Stimulated activated CD8-positive, alpha-beta memory T cell treated with anti-CD3 and anti-CD28 coated beads, Interleukin-12 subunit alpha, Interleukin-12 subunit beta, amount 100 ng/mL, for 1 hour (primary cell): ENCODE data around the gene FOXA3.

Experiments used
- DNase-seq: peaks from one replicate; pipeline ENCODE4 v3.0.0-alpha.2; 2020; ENCODE audit warnings: low read depth

FOXA3 gene

DNA sequence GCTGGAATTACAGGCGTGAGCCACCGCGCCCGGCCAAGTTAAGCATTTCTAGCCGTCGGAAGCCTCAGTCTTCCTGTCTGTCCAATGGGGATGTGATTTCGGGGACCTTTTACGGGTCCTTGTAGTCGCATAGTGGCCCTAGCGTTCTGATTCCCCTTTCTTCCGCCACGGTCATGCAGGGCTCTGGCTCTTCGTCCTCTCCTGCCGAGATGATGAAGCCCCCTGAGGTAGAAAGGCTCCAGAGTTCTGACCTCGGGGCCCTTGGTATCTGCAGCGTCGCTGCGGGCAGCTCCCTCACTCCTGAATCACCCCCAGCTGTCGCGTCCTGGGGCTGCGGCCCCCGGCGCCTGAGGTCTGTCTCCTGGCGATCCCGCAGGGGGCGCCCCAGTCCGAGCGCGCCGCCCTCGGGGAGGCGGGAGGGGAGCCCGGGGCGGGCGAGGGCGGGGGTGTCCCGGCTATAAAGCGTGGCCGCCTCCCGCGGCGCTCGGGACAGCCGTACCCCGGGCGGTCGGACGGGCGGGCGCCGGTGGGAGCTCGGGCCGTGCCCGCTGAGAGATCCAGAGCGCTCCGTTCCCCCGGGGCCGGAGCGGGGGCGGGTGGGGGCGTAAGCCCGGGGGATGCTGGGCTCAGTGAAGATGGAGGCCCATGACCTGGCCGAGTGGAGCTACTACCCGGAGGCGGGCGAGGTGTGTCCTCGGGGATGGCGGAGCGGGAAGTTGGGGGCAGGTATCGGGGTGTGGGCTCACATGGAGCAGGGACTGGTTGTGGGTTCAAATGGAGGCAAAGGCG, at the start of gene FOXA3:
Gene FOXA3, plus strand, starts transcription at position 487 of the 789 bp plus-strand sequence. Its CDS starts 131 bp downstream, at position 618.
- no peak for DNase-seq

DNA sequence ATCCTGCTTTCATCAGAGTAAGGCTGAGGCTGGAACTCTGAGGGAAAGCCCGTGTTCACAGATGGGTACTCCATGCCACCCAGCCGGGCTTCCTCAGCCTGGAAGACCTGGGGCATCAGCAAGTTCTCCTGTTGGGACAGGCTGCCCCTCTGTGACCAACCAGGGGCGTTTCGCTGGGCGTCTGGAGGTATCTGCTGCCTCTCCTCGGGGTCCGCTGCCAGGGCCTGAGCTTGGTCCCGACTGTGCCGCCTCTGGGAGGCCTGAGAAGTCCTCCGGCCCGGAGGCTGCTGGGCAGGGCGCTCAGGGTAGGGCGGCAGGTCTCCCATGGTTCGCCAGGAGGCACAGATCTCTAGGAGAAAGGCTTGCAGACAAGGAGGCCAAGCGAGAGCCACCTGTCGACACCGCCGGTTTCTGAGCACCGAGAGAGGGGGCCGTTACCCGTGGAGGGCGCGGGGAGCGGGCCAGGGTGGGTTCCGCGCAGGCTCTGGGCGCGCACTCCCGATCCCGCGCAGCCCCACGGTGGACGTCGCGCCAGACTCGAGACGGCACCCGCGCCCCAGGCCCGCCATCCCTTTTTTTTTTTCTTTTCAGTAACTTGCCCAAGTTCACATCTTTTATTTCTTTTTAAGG, 49.2 kb upstream of the FOXA3 start, which contains the start of gene RSPH6A:
Gene RSPH6A, minus strand, starts transcription at position 458 of the 630 bp plus-strand sequence. Its CDS starts 132 bp downstream, at position 326.
- DNase-seq: no peak

DNA sequence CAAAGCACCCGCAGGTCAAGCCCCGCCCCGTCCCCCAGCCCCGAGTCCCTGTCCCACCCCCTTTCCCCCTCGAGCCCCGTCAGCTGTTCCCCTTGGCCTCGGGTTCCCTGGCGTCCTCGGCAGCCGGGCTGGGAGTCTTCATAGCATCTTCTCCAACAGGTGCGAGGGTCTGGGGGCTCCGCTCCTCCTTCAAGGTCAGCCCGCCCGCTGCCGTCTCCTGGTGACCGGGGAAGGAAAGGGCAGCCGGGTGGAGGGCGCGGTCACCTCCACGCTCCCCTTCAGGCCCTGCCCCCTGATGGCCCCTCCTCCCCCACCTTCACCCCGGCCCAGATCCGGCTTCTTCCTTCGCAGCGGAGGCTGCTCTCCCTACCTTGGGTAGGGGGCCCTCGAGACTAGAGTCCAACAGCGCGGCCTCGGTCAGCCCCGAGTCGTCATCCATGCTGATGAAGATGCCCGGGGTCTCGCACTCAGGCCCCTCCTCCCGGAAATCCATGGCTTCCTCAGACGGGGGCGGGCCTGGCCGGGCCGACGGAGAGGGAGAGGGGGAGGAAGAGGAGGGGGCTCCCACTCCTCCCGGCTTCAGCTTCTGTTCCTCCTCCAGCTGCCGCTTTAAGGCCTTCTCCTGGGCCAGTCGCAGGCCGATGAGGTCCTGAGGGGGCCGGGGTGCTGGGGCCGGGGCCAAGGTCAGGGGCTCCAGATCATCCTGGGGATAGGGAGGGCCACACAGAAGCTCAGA, 48.5 kb upstream of the FOXA3 start:
- DNase-seq: no peak

DNA sequence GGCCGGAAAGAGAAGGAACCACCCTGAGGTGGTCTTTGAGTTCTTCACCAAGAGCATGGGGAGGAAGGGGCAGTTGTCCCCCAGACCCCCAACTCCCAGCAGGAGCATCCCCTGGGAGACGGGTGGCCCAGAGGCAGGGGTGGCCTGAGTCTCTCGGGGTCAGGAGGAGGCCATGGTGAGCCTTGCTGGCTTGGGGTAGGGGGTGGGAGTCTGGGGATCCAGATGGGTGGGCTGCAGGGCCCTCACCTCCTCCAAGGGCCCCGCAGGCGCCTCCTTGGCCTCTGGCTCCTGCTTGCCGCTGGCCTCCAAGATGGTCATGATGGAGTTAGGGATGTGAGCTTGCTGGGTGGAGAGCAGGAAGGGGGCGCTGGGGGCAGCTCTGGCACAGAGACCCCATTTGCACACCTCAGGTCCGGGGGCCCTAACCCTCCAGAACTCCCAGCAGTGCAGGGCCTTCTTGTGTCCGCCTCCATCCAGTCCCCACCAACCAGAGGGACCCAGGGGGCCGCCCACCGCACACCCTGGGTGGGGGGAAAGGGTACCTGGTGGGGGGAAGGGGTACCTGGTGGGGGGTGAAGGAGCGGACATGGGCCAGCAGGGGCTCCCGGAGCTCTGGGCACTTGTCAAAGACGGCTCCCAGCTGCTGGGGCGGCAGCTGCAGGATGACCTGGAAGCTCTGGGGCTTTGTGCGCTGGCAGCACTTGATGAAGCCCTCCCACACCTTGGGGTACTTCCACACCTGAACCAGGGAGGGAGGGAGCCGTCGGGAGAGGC, 47.7 kb upstream of the FOXA3 start:
- DNase-seq: no peak

DNA sequence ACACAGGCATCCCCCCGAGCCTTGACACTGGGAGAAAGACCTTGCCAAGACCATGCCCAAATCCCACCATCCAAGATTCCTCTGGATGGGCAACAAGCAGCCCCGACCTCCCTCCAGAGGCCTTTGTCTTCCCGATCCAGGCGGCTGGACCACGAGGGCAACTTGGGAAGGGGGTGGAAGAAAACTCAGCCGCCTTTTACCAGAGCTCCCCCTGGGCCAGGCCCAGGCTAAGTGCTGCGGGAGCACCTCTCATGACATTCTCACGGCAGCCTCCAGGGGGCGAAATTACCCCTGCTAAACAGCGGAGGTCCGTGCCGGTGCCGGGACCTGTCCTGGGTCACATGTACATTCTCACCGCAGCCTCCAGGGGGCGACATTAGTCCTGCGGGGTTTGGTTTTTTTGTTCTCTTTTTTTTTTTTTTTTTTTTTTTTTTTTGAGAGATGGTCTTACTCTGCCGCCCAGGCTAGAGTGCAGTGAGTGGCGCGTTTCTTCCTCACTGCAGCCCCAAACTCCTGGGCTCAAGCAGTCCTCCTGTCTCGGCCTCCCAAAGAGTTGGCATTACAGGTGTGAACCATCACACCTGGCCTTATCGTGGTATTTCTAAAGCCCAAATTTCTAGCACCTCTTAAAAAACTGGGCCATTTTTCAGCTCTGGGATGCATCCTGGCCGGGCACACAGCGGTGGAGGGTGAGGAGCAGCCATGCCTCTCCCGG, 47.0 kb upstream of the FOXA3 start:
- peak; percentile 93 for DNase-seq

DNA sequence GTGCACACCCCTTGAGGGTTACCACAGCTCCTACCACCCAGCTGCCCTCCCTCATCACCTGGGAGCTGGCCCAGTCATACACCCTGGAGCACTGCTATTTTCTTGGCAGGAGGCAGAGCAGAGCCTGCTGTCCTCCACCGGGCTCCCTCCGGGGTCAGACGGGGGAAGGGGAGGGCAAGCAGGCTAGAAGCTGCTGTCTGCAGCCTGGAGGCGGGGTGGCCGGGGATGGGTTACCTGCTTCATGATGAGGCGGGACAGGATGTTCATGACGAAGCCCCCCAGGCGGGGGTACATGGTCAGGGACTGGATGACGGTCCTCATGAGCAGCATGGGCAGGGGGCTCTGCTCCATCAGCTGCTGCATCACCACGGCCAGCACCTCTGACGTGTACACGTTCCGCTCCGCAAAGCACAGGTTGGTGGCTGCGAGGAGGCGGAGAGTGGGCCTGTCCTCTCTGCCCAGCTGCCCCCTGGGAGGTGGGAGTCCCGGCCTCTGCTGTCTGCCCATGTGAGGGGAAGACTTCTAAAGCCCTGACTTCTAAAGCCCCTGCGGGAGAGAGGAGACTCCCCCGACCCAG, 46.3 kb upstream of the FOXA3 start:
- no peak for DNase-seq

DNA sequence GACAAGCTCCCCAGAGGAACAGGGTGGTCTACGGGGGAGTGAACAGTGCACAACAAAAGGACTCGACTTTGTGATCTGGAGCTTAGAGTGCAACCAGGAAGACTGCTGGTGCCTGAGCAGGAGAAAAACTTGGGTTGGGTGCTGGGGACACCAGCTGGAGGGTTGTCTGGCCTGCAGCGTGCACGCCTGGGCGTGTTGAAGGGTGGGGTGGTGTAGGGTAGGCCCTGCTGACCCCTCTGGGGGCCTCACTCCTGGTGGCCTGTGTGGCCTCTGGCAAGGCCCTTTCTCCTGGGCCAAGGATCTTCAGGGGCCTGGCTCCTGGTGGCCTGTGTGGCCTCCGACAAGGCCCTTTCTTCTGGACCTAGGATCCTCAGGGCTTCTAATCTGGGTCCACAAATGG, 44.4 kb upstream of the FOXA3 start:
- DNase-seq: no peak

DNA sequence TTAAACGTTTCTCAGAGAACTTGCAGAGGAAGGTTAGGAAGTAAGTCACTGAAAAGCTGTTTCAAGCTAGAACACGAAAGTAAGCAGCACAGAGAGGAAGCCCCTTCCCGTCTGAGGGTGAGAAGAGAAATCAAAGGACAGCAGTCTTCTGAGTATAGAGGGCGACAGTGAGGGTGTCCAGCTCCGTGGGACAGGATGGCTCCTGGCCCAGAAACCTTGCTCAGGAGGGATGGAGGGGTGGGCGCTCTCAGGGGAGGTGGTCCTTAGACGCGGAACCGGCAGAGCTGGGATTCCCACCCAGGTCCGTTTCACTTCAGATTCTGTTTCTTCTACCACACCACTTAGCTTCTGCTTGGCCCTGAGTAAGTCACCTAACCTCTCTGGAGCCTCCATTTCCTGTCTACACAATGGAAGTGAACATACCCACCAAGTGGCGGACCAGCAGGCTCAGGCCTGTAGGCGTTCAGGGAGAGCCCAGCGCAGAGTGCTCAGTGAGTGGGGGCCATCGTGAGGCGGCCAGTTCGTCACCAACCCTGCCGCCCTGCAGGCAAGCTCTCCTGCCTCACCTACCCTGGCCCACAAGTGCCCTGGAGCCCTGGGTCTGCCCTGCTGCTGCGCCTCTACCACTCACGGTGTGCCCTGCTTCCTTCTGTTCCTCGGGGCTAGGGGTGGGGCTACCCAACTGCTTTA, 43.6 kb upstream of the FOXA3 start:
- no peak for DNase-seq

DNA sequence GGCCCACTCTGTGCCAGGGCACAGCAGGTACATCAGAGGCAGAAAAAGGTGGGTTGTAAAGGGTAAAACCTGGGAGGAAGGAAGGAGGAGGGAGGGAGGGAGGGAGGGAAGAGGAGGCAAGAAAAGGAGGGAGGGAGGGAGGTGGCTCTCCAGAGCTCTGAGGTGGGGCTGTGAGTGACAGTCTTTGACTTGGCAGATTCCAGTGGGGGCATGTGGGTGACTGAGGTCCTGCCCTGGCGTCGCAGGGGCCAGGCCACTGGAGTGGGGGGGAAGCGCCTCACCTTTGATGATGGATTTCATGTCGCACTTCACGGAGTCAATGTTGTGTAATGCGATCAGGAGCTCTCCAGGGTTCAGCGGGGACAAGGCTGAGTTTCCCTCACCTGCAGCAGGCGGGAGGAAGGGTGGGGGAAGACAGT, 43.0 kb upstream of the FOXA3 start:
- no peak for DNase-seq

DNA sequence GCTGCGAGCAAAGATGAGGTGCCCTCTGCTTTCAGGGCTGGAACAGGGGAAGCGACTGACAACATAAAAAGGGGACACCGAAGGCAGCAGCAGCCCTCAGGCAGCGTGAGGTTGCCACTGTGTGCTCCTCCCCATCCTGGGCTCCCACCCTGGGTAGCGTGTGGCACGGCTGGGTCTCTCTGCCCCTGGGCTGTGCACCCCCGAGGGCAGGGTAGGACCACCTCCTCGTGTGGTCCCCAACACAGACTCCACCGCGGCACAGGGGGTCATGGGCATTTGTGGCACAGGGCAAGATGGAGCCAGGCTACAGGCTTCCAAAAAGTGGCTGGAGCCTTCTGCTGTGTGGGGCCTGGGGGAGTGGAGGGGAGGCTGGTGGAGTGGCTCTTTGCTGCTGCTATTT, 42.6 kb upstream of the FOXA3 start:
- DNase-seq: no peak

DNA sequence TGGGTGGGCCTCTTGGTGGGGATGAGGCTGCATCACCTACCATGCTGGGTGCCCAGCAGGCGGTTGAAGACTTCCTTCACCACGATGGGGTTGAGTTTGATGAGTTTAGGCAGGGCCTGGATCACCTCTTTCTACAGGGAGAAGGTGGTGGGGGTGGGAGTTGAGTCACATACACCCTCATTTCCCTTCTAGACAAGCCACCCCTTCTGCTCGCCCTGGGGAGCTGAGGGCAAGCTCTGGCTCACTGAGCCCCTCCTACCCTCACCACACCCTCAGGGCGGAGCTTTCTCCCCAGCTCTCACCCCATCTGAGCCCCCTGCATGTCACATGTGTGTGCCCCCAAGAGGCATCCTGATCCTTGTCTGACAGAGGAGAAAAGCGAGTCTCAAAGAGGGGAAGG, 41.4 kb upstream of the FOXA3 start:
- no peak for DNase-seq

DNA sequence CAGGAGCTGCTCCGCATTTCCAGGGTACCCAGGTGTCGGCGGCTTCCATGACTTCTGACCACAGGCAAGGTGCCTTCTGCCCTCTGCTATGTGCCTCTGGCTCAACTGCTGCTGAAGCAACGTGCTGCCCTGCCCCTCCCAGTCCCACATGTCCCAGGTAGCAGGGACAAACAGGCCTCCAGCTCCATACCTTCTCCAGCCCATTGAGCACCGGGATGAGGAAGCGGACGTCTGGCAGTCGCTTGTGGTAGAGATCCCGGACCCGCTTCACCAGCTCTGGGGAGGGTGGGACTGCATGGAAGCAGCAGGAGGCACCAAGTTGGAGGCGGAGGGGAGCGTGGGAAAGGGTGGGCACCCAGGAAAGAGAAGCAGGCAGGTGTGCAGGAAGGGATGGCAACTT, 40.9 kb upstream of the FOXA3 start:
- no peak for DNase-seq

DNA sequence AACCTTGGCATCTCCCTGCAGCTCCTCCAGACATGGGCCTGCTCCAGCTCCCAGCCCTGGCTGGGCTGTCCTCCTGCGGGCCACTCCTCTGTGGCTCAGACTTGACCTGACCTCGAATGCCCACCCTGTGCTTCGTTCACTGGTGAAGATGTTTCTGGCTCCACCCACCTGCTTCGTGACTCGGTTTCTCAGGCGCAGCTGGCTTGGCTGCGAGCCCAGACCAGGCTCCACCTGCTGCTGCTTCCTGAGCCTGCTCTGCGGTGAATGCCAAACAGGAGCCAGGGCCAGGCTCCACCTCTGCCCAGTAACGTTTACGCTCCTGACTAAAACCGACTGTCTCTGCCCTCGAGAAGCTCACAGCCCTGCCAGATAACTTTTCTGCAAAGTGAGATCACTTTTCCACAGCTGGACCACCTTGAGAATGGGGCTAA, 40.1 kb upstream of the FOXA3 start:
- DNase-seq: no peak

DNA sequence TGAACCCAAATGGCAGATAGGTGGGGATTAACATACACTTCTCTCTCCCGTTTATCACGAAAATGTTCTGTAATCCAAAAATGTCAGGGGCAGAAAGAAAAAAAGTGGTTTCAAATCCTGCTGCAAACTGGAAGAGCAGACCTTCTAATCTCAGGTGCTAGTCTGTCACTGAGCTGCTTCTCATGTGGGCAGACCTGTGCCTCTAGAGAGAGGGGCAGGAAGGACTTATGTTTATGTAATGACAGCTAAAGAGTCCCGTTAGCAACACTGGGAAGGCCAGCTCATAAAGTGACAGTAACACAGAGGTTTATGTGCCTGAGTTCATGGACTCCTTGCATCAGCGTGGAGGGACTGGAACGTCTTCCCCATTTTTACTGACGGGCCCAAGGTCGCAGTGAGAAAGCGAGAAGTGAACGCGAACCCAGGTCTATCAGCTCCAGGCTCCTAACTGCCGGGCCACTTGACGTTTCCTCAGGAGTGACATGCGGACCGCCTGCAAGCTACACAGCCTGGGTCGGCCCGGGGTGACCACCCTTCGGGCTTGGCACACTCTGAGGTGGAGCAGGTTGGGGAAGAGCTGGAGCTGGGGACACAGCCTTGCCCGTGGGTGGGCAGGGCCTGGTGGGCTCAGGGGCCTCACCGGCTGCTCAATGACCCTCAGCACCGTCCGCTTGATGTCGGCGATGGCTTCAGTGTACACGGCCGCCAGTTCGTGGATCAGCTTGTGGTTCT, 39.4 kb upstream of the FOXA3 start:
- no peak for DNase-seq

DNA sequence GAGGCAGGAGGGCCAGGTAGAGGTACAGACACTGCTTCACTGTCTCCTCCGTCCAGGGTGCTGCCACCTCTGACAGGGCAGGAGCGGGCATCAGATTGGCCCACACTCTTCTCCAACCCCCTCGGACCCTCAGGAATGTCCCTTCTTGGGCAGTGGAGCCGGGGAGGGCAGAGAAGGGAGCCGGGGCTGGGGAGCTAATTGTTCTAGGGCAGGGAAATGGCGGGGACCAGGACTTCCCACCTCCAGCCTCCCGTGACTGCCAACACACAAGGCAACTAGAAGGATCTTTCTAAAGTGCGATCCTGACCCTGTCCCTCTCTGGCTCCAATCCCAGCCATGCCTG, 38.9 kb upstream of the FOXA3 start:
- DNase-seq: no peak

DNA sequence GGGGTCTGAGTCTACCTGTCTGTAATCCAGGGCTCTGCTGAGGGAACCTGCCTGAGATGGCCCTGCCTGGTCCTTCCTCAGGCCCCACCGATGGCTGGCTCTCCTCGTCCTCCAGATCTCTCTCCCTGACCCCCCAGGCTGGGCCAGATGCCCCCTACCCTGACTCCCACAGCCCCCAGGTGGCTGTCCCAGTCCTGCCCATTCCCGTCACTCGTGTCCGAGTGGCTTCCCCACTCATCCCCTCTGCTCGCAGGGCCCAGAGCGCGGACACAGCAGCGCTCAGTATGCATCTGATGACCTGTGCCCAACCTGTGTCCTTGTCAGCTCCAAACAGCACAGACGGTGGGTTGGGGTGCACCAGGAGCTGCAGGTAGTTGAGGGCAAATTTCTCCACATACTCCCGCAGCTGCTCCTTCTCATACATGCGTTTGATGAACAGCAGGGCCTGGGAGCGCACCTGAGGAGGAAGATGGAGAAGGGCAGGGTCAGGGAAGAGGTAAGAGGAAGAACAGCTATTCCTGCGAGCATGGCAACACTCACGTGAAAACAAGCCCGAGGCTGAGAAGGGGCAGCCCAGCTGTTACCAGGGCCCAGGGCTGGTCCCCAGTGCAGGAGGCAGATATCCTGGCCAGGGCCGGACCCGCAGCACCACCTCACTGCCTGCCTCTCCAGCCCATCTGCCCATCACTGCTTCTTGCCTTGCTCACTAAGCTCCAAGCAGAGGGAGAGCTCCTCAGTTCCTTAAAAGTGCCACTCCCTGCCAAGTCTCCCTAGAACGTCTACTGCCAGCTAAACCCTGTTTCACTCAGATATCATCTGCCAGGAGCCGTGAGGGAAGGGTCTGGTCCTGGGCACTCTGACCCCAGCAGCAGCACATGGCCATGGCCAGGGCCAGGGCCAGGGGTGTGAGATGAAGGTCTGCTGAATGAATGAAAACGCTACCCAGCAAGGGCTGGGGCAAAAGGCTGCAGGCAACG, 37.9 kb upstream of the FOXA3 start:
- DNase-seq: no peak

DNA sequence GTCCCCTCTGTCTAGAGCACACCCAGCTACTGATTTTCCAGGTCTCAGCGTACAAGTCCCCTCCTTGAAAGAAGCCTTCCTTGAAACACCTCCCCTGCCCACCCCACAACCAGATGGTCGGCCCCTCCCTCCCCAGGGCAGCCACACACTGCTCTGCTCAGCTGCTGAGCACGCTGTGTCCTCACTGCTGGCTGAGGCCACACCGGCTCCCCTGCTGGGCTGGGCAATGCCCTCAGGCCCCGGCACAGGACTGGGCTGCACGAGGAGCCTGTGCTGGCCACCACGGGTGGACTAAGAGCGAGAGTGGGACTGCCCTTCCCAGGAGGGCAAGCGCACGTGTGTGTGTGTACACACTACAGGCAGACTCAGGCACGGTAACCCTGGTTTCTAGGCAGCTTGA, 37.2 kb upstream of the FOXA3 start:
- DNase-seq: no peak

DNA sequence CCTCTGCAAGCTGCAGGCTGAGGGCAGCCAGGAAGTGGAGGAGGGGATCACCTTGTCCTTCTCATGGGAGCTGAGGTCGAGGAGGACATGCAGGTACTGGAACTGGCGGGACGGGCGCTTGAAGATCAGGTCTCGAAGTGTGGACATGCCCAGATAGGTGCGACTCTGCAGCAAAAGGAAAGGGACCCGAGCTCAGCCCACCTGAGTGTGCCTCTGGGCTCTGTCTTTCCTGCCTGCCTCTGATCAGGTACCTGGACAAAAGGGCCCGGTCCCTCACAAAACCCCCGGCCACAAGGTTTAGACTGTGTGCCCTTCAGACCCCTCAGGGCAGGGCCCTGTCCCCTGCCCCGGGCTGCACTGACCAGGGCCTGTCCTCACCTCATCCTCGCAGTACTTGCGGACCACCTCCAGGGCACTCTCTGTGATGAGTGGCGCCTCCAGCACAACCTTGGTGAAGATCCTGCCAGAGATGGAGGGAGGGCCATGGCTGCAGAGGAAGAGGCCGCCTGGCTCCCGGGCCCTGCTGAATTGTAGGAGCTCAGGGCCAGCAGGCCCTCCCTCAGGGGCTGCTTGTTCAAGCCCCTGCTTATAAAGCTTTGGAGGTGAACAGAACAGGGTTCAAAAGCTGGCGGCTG, 36.5 kb upstream of the FOXA3 start:
- DNase-seq: no peak
